H9 (cell line): ENCODE results near the gene CDKN2B. TPM values are rescaled to one million over a fixed set of nuclear protein-coding genes. Genes with fewer than 3 reads are reported as not detected.

Experiments used
- DNase-seq: peaks from one replicate; pipeline ENCODE4 v3.0.0-alpha.2; 2017
- H2AFZ ChIP-seq: one replicate; pipeline ENCODE4 v1.6.1; 2013; ENCODE audit warnings: mild to moderate bottlenecking, low read length, control low read depth, moderate library complexity
- H2AK5ac ChIP-seq: 2 replicates; pipeline ENCODE4 v1.6.1; 2013; ENCODE audit warnings: low read length, control low read depth, mixed read lengths; ENCODE audit not compliant: insufficient read length
- H2BK120ac ChIP-seq: one replicate; pipeline ENCODE4 v1.6.1; 2013; ENCODE audit warnings: low read depth, mild to moderate bottlenecking, low read length, control low read depth, inconsistent platforms; ENCODE audit not compliant: poor library complexity, severe bottlenecking
- H2BK12ac ChIP-seq: 2 replicates; pipeline ENCODE4 v1.6.1; 2013; ENCODE audit warnings: low read length, control low read depth, mixed read lengths, low read depth; ENCODE audit not compliant: insufficient read length
- H2BK15ac ChIP-seq: 2 replicates; pipeline ENCODE4 v1.6.1; 2013; ENCODE audit warnings: low read depth, low read length, control low read depth
- H2BK20ac ChIP-seq: one replicate; pipeline ENCODE4 v1.6.1; 2013; ENCODE audit warnings: low read depth, mild to moderate bottlenecking, low read length, control low read depth, inconsistent platforms; ENCODE audit not compliant: poor library complexity, severe bottlenecking
- H2BK5ac ChIP-seq: 2 replicates; pipeline ENCODE4 v1.6.1; 2013; ENCODE audit warnings: low read length, control low read depth, mixed read lengths; ENCODE audit not compliant: insufficient read length
- H3K14ac ChIP-seq: 2 replicates; pipeline ENCODE4 v1.6.1; 2013; ENCODE audit warnings: low read length, control low read depth; ENCODE audit not compliant: insufficient read depth
- H3K18ac ChIP-seq: 2 replicates; pipeline ENCODE4 v1.6.1; 2013; ENCODE audit warnings: low read depth, mild to moderate bottlenecking, mixed read lengths, low read length, control low read depth; ENCODE audit not compliant: insufficient read length
- H3K23ac ChIP-seq: 2 replicates; pipeline ENCODE4 v1.6.1; 2013; ENCODE audit warnings: low read length, control low read depth, mixed read lengths, low read depth; ENCODE audit not compliant: insufficient read length
- H3K23me2 ChIP-seq: 2 replicates; pipeline ENCODE4 v1.6.1; 2013; ENCODE audit warnings: low read depth, mild to moderate bottlenecking, mixed read lengths, low read length, control low read depth; ENCODE audit not compliant: insufficient read length, poor library complexity, severe bottlenecking
- H3K27ac ChIP-seq: 2 replicates; pipeline ENCODE4 v1.5.1; 2013; ENCODE audit warnings: low read length, control low read depth, mixed read lengths, low read depth; ENCODE audit not compliant: insufficient read length
- H3K27me3 ChIP-seq: 2 replicates; pipeline ENCODE4 v1.6.1; 2013; ENCODE audit warnings: low read length, control low read depth, inconsistent platforms; ENCODE audit not compliant: insufficient read depth
- H3K4ac ChIP-seq: 2 replicates; pipeline ENCODE4 v1.6.1; 2013; ENCODE audit warnings: low read depth, mild to moderate bottlenecking, control low read depth, inconsistent platforms, low read length, moderate library complexity
- H3K4me1 ChIP-seq: 2 replicates; pipeline ENCODE4 v1.6.1; 2013; ENCODE audit warnings: low read length, control low read depth, inconsistent platforms; ENCODE audit not compliant: insufficient read depth
- H3K4me2 ChIP-seq: 2 replicates; pipeline ENCODE4 v1.6.1; 2013; ENCODE audit warnings: low read length, control low read depth, mixed read lengths; ENCODE audit not compliant: insufficient read length, insufficient read depth
- H3K56ac ChIP-seq: 2 replicates; pipeline ENCODE4 v1.6.1; 2013; ENCODE audit warnings: low read depth, mild to moderate bottlenecking, mixed read lengths, low read length, control low read depth; ENCODE audit not compliant: insufficient read length
- H3K79me1 ChIP-seq: 2 replicates; pipeline ENCODE4 v1.6.1; 2013; ENCODE audit warnings: low read depth, mild to moderate bottlenecking, moderate library complexity, low read length, control low read depth, inconsistent platforms; ENCODE audit not compliant: insufficient read depth, poor library complexity, severe bottlenecking
- H3K79me2 ChIP-seq: 2 replicates; pipeline ENCODE4 v1.6.1; 2013; ENCODE audit warnings: low read length, control low read depth, inconsistent platforms; ENCODE audit not compliant: insufficient read depth
- H3K9ac ChIP-seq: 2 replicates; pipeline ENCODE4 v1.6.1; 2013; ENCODE audit warnings: low read length, control low read depth, mixed read lengths; ENCODE audit not compliant: insufficient read length; ENCODE audit errors: extremely low read depth
- H3K9me3 ChIP-seq: one replicate; pipeline ENCODE4 v1.6.1; 2013; ENCODE audit warnings: low read depth, low read length, inconsistent platforms; ENCODE audit not compliant: control insufficient read depth
- H3T11ph ChIP-seq: one replicate; pipeline ENCODE4 v1.6.1; 2013; ENCODE audit warnings: mild to moderate bottlenecking, low read length, control low read depth, inconsistent platforms
- H4K20me1 ChIP-seq: one replicate; pipeline ENCODE4 v1.6.1; 2013; ENCODE audit not compliant: control insufficient read depth, insufficient read length, insufficient read depth
- H4K5ac ChIP-seq: 2 replicates; pipeline ENCODE4 v1.6.1; 2013; ENCODE audit warnings: low read depth, mild to moderate bottlenecking, mixed read lengths, low read length, control low read depth; ENCODE audit not compliant: insufficient read length
- H4K8ac ChIP-seq: replicated peaks from 2 replicates; pipeline ENCODE4 v1.6.1; 2013; ENCODE audit warnings: low read length, control low read depth, mixed read lengths, low read depth; ENCODE audit not compliant: insufficient read length
- H4K91ac ChIP-seq: 2 replicates; pipeline ENCODE4 v1.6.1; 2013; ENCODE audit warnings: low read depth, mild to moderate bottlenecking, moderate library complexity, mixed read lengths, low read length, control low read depth; ENCODE audit not compliant: insufficient read length
- H3K27ac Mint-ChIP-seq, 3 experiments: 2 replicates in 2 of 3; 3 replicates in 1 of 3; pipeline ENCODE4 v1.8.0; 2020 to 2021; ENCODE audit warnings: mixed read lengths in 3 of 3, mild to moderate bottlenecking in 1 of 3, moderate library complexity in 1 of 3
- H3K27me3 Mint-ChIP-seq: 2 replicates; pipeline ENCODE4 v1.8.0; 2021; ENCODE audit warnings: low read depth, mild to moderate bottlenecking, moderate library complexity, mixed read lengths
- H3K36me3 Mint-ChIP-seq, 3 experiments: 2 replicates in 2 of 3; 3 replicates in 1 of 3; pipeline ENCODE4 v1.8.0; 2020 to 2021; ENCODE audit warnings: low read depth in 3 of 3, mixed read lengths in 3 of 3; ENCODE audit not compliant: insufficient read depth in 1 of 3
- H3K4me1 Mint-ChIP-seq, 2 experiments: 2 replicates each; pipeline ENCODE4 v1.8.0; 2020; ENCODE audit warnings: mixed read lengths in 2 of 2
- H3K4me3 Mint-ChIP-seq, 2 experiments: 2 replicates in 1 of 2; 3 replicates in 1 of 2; pipeline ENCODE4 v1.8.0; 2020 to 2021; ENCODE audit warnings: mild to moderate bottlenecking in 2 of 2, mixed read lengths in 2 of 2, moderate library complexity in 1 of 2
- H3K9me3 Mint-ChIP-seq, 2 experiments: 2 replicates in 1 of 2; 3 replicates in 1 of 2; pipeline ENCODE4 v1.8.0; 2020; ENCODE audit warnings: mild to moderate bottlenecking in 2 of 2, mixed read lengths in 2 of 2, moderate library complexity in 1 of 2
- CTCF ChIP-seq: fragments of 200-600 bp; sonication (generic); conservative IDR thresholded peaks from 3 replicates; pipeline ENCODE4 v1.8.0; 2021; ENCODE audit warnings: antibody characterized with exemption, mild to moderate bottlenecking
- WGBS: extraction: QIAGEN DNeasy Blood & Tissue Kit; methylation state at CpG from one replicate; pipeline ENCODE4 v1.1.7; 2013; ENCODE audit warnings: missing lambda C conversion rate, low lambda C conversion rate, mixed read lengths; ENCODE audit not compliant: insufficient read length; ENCODE audit errors: extremely low coverage; 5-methylcytosine and 5-hydroxymethylcytosine counted together
- total RNA-seq: library from RNA; stranded (reverse); gene quantifications from 2 replicates; pipeline ENCODE4 v1.2.1, GENCODE V29; 2021

CDKN2B gene
- total RNA-seq, 1 experiment from 2014 or later: 0.13 TPM

DNA sequence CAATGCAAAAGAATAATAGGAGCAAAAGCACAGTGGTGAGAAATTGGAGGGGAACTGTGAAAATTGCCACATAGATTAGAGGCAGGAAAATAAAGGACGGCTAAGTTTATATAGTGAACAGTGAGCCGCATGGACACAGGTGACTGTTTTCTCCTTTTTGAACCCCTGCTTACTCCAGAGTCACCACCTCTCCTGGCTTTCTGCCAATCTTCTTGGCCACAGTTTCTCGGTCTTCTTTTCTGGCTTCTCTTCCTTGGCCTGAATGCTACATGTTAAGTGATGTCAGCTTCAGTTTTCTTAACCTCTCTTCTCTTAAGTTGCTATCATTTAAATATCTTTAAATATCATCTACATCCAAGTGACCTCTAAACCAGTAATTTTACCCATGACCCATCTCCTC is 47.3 kb upstream of the CDKN2B start:
- H2BK15ac ChIP-seq: no peak overlapping the region
- no peak overlapping the region for H3K56ac ChIP-seq
- no peak for TF ChIP-seq CTCF
- no peaks in the 10 kb centered on the region for H3K23me2 ChIP-seq
- Mint-ChIP-seq H3K4me1 (peaks cover 4 to 10% of the 10 kb centered on the region in 2 experiments), H3K4me3 (no peak overlapping the region), H3K36me3 (peaks cover 0 to 2% (median 0%) of the 10 kb centered on the region in 3 experiments; a peak in 2 of 7 replicates), H3K9me3 (peaks cover 0 to 4% of the 10 kb centered on the region in 2 experiments; a peak in 4 of 5 replicates), H3K27ac (no peak overlapping the region), H3K27me3 (no peaks in the 10 kb centered on the region; the same call in 1 of the 2 replicates)
- no peaks in the 10 kb centered on the region for H4K20me1 ChIP-seq
- H3K23ac ChIP-seq: no peak overlapping the region
- H3K4ac ChIP-seq: no peak overlapping the region
- no peak overlapping the region for H3K18ac ChIP-seq
- H3K79me1 ChIP-seq: no peaks in the 10 kb centered on the region
- H3K27ac ChIP-seq: no peak overlapping the region
- H4K8ac ChIP-seq: no peak overlapping the region
- no peak overlapping the region for H2BK120ac ChIP-seq
- H3K9ac ChIP-seq: no peak overlapping the region
- H2AFZ ChIP-seq: no peak overlapping the region
- DNase-seq: no peak
- H2BK20ac ChIP-seq: no peak overlapping the region
- no peak overlapping the region for H2AK5ac ChIP-seq
- H3K9me3 ChIP-seq: no peaks in the 10 kb centered on the region
- H2BK12ac ChIP-seq: no peak overlapping the region
- no peaks in the 10 kb centered on the region for H3K27me3 ChIP-seq
- WGBS: no CpG with 5 or more reads among the region's 3 CpGs
- no peak overlapping the region for H3K4me2 ChIP-seq
- H3T11ph ChIP-seq: no peak overlapping the region
- H4K91ac ChIP-seq: no peak overlapping the region
- no peaks in the 10 kb centered on the region for H3K79me2 ChIP-seq
- no peak overlapping the region for H2BK5ac ChIP-seq
- no peaks in the 10 kb centered on the region for H3K4me1 ChIP-seq
- H3K14ac ChIP-seq: no peak overlapping the region
- no peak overlapping the region for H4K5ac ChIP-seq
